Loucy (cell line): ENCODE measurements around the gene MCFD2.

Experiments used
- H2AFZ ChIP-seq: fragments of 200-600 bp; sonication (generic); 2 replicates; pipeline ENCODE4 v1.6.0; 2016; ENCODE audit warnings: antibody characterized with exemption, mild to moderate bottlenecking, low read length, moderate library complexity
- H3F3A ChIP-seq: fragments of 200-600 bp; 2 replicates; pipeline ENCODE4 v1.6.0; 2016; ENCODE audit warnings: antibody characterized with exemption, low read depth, mild to moderate bottlenecking
- H3K27me3 ChIP-seq: fragments of 200-600 bp; sonication (generic); 2 replicates; pipeline ENCODE4 v1.6.1; 2014; ENCODE audit warnings: low read length, mild to moderate bottlenecking; ENCODE audit not compliant: insufficient read depth, poor library complexity, severe bottlenecking
- H3K36me3 ChIP-seq: fragments of 200-600 bp; sonication (generic); 2 replicates; pipeline ENCODE4 v1.6.1; 2016; ENCODE audit warnings: low read length; ENCODE audit not compliant: insufficient read depth
- H3K4me1 ChIP-seq: fragments of 200-600 bp; sonication (generic); 2 replicates; pipeline ENCODE4 v1.5.1; 2014; ENCODE audit warnings: low read length, mild to moderate bottlenecking; ENCODE audit not compliant: insufficient read depth, poor library complexity, severe bottlenecking
- H3K4me2 ChIP-seq: fragments of 200-600 bp; sonication (generic); 2 replicates; pipeline ENCODE4 v1.6.0; 2014; ENCODE audit warnings: antibody characterized with exemption, low read length, low read depth, mild to moderate bottlenecking; ENCODE audit not compliant: poor library complexity, severe bottlenecking
- H3K4me3 ChIP-seq: fragments of 200-600 bp; sonication (generic); 2 replicates; pipeline ENCODE4 v1.5.1; 2014; ENCODE audit warnings: low read length, mild to moderate bottlenecking, mixed read lengths; ENCODE audit not compliant: poor library complexity, severe bottlenecking
- H3K79me2 ChIP-seq: fragments of 200-600 bp; sonication (generic); 2 replicates; pipeline ENCODE4 v1.6.1; 2014; ENCODE audit warnings: low read length; ENCODE audit not compliant: insufficient read depth
- H3K9ac ChIP-seq: fragments of 200-600 bp; sonication (generic); 2 replicates; pipeline ENCODE4 v1.6.0; 2014; ENCODE audit warnings: mild to moderate bottlenecking, low read depth, low read length, moderate library complexity; ENCODE audit not compliant: poor library complexity, severe bottlenecking
- H3K9me2 ChIP-seq: fragments of 200-600 bp; sonication (generic); replicated peaks from 2 replicates; pipeline ENCODE4 v1.6.1; 2016; ENCODE audit warnings: low read depth, low read length, mixed read lengths
- H3K9me3 ChIP-seq: fragments of 200-600 bp; sonication (generic); 2 replicates; pipeline ENCODE4 v1.6.1; 2014; ENCODE audit warnings: mild to moderate bottlenecking, antibody characterized with exemption, low read length, low read depth; ENCODE audit not compliant: insufficient read depth
- H4K20me1 ChIP-seq: fragments of 200-600 bp; sonication (generic); 2 replicates; pipeline ENCODE4 v1.6.0; 2014; ENCODE audit warnings: antibody characterized with exemption, low read length, mild to moderate bottlenecking; ENCODE audit not compliant: insufficient read depth, poor library complexity, severe bottlenecking
- CTCF ChIP-seq: fragments of 200-600 bp; sonication (generic); conservative IDR thresholded peaks from 2 replicates; pipeline ENCODE4 v1.5.1; 2014; ENCODE audit warnings: mild to moderate bottlenecking, antibody characterized with exemption, low read length
- EZH2phosphoT487 ChIP-seq: fragments of 200-600 bp; IDR thresholded peaks from 2 replicates; pipeline ENCODE4 v1.6.1; 2018; ENCODE audit warnings: antibody characterized with exemption, mild to moderate bottlenecking, moderate library complexity, borderline replicate concordance

MCFD2 gene

GRCh38 chr2:46875226-46875899 is 40.2 kb downstream of the MCFD2 start:
- no peak for TF ChIP-seq EZH2phosphoT487
- TF ChIP-seq CTCF = no peak
- Histone ChIP-seq H3K9ac (no peak overlapping the region), H3K9me2 (no peaks in the 10 kb centered on the region), H3K36me3 (no peaks in the 10 kb centered on the region), H3K9me3 (no peaks in the 10 kb centered on the region), H3K4me2 (no peak overlapping the region), H4K20me1 (no peaks in the 10 kb centered on the region), H3K27me3 (no peaks in the 10 kb centered on the region), H3K79me2 (no peaks in the 10 kb centered on the region), H3K4me3 (no peak overlapping the region), H3K4me1 (no peaks in the 10 kb centered on the region), H2AFZ (no peak overlapping the region), H3F3A (no peaks in the 10 kb centered on the region)

GRCh38 chr2:46874236-46874929 is 41.2 kb downstream of the MCFD2 start:
- Histone ChIP-seq H3F3A (no peaks in the 10 kb centered on the region), H3K9me2 (no peaks in the 10 kb centered on the region), H3K4me3 (no peak overlapping the region), H2AFZ (no peak overlapping the region), H3K36me3 (no peaks in the 10 kb centered on the region), H3K9ac (no peak overlapping the region), H3K4me1 (no peaks in the 10 kb centered on the region), H3K9me3 (no peaks in the 10 kb centered on the region), H3K79me2 (no peaks in the 10 kb centered on the region), H3K27me3 (no peaks in the 10 kb centered on the region), H3K4me2 (no peak overlapping the region), H4K20me1 (no peaks in the 10 kb centered on the region)
- no peak for TF ChIP-seq EZH2phosphoT487
- no peak for TF ChIP-seq CTCF

- Histone ChIP-seq H3K9me2 (no peaks in the 10 kb centered on the region), H3K4me3 (no peak overlapping the region), H3F3A (no peaks in the 10 kb centered on the region), H3K36me3 (no peaks in the 10 kb centered on the region), H3K79me2 (no peaks in the 10 kb centered on the region), H3K9me3 (no peaks in the 10 kb centered on the region), H3K4me2 (no peak overlapping the region), H2AFZ (peak overlapping the region; percentile 50), H4K20me1 (no peaks in the 10 kb centered on the region), H3K4me1 (no peaks in the 10 kb centered on the region), H3K9ac (no peak overlapping the region), H3K27me3 (no peaks in the 10 kb centered on the region)
- no peak for TF ChIP-seq EZH2phosphoT487
- no peak for TF ChIP-seq CTCF
These were observed 42.0 kb downstream of the MCFD2 start for GRCh38 chr2:46873604-46874068.
